Measurements from ENCODE around the gene PF4V1.

Gene PF4V1

GRCh38 chr4:73847526-73848182, 5.4 kb upstream of the PF4V1 start:
- DNase-seq = no peak

- no peak for DNase-seq
Observed at GRCh38 chr4:73848183-73848777, 4.8 kb upstream of the PF4V1 start.

DNA sequence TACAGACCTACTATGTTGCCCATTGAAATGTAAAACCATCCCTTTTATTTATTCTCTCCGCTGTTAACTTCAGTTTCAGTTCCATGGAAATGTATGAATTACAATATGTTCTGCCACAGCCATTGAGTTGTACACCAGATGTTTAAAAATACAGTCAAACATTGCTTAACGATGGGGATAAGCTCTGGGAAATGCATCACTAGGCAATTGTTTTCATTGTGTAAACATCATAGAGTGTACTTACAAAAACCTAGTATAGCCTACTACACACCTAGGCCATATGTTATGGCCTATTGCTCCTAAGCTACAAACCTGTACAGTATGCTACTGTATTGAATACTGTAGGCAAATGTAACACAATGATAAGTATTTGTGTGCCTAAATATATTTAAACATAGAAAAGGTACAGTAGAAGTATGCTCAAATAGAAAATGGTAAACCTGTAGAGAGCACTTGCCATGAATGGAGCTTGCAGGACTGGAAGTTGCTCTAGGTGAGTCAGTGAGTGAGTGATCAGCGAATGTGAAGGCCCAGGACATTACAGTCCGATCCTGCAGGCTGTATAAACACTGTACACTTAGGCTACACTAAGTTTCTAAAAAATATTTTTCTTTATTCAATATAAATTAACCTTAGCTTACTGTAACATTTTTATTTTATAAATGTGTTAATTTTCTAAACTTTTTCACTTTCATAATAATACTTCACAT, 2.7 kb upstream of the PF4V1 start:
- DNase-seq = no peak

DNA sequence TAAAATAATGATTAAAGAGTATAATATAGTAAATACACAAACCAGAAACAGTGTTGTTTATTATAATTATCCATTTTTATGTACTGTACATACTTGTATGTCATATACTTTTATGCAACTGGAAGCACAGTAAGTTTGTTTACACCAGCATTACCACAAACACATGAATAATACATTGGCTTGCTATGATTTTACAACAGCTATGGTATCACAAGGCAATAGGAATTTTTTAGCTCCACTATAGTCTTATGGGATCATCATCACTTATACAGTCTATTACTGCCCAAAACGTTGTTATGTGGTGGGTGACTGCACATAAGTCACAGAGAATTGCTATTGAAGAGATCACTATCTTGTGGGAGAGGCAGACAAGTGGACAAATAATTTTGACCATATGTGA, 1.8 kb upstream of the PF4V1 start:
- no peak for DNase-seq

GRCh38 chr4:73852771-73853170, 325 bp upstream of the PF4V1 start:
- DNase-seq = no peak

- DNase-seq = no peak
Observed at GRCh38 chr4:73853718-73854473, 800 bp downstream of the PF4V1 start.

DNA sequence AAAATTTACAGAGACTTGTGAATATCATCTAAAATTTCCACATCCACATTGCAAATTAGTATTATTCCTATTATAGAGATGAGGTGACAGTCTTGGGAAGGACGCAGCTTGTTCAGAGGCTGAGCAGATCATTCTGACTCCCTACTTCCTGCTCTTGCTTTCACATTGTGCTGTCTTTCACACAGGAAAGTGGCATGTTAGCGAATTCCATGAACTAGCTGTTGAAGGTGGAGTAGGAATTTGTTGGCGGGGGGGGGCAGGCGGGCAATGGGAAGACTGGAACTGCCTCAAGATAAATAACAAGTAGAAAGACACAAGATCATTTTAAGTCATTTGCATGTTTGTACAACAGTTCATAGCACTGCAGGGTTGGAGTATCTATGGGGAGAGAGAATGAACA, 2.3 kb downstream of the PF4V1 start:
- no peak for DNase-seq

DNA sequence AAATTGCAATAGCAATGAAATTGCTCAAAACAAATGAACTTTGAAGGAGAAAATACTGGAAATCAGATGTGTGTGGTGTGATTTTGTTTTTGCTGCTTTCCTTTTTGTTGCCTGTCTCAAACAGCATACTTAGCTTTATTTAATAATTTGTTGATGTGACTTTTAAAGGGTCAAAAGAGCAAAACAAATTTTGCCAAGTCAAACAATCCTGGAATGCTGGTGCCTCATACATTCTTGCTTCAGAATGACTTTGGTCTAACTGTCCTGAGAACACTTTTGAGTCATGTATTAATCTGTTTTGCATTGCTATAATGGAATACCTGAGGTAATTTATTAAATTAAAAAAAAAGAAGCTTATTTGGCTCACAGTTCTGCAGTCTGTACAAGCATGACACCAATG, 3.4 kb downstream of the PF4V1 start:
- DNase-seq = no peak

- DNase-seq = no peak
Observed at GRCh38 chr4:73859614-73860088, 6.6 kb downstream of the PF4V1 start.

GRCh38 chr4:73860181-73860580, 7.1 kb downstream of the PF4V1 start:
- no peak for DNase-seq

DNA sequence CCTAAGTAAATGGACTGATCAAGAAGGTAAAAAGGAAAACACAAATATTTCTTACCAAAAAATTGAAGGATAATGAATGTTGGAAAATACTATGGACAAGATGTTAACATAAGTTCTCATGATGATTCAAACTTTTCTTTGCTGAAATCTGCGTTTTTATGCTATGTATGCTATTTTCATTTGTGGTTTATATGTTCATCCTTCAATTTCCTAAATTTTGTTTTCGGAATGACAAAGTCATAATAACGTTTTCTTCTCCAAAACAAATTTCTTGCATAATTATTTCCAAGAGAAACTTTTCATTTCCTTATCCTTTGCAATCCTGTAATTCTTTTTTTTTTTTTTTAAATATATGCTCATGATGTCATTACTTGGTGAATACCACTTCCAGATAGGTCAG, 7.8 kb downstream of the PF4V1 start:
- no peak for DNase-seq

DNA sequence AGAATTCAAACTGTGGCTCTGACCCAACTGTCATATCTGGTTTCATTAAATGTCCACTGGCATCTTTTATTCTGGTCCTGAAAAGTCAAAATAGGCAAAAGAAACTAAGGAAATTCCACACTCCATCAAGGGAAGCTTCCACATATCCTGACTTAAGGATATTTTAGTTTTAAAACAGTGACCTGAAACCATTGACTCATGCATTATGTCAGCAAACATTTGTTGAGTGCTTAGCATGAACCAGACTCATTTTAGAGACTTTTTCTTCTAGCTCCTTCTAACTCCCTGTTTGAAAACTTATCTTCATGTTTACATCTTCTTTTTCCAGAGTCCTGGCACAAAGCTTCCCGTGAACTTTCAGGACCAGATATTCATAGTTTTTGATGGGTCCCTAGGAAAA, 9.2 kb downstream of the PF4V1 start:
- DNase-seq = no peak

- no peak for DNase-seq
Observed at GRCh38 chr4:73864365-73864764, 11.3 kb downstream of the PF4V1 start.

DNA sequence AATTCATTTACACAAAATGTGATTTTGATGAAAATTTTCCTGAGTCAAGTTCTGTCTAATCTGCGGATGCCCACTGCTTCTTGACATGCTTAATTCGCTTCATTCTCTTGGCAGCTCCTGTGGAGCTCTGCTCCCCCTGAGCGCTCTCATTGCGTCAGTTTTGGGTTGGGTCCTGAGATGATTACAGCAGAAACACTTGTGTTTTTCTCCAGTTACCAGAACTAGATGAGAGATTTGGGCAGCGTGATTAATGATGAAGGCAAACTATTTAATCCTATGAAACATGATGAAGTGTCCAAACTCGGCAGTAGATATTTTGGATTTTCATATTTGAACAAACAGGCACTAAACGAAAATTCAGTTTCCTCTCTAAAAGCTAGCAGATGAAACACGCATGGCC, 11.9 kb downstream of the PF4V1 start:
- no peak for DNase-seq

- no peak for DNase-seq
Observed at GRCh38 chr4:73865431-73866096, 12.5 kb downstream of the PF4V1 start.

DNA sequence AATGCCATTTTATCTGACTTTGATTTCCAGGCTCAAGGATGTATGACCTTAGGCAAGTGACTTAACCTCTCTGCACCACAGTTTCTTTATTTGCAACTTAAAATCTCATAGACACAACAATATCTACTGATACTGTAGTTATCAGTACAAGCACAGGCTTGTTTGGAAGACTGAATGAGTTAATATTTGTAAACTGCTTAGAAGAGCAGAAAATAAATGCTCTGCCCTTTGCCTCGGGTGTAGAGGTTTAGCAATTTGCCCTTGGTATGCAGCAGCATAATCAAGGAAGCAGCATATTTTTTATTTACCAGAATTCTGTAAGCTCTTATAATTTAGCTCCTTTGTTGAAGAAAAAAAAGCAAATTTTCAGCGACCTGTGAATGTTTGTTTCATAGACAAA, 13.2 kb downstream of the PF4V1 start:
- no peak for DNase-seq

- DNase-seq = no peak
Observed at GRCh38 chr4:73867783-73868182, 14.7 kb downstream of the PF4V1 start.

DNA sequence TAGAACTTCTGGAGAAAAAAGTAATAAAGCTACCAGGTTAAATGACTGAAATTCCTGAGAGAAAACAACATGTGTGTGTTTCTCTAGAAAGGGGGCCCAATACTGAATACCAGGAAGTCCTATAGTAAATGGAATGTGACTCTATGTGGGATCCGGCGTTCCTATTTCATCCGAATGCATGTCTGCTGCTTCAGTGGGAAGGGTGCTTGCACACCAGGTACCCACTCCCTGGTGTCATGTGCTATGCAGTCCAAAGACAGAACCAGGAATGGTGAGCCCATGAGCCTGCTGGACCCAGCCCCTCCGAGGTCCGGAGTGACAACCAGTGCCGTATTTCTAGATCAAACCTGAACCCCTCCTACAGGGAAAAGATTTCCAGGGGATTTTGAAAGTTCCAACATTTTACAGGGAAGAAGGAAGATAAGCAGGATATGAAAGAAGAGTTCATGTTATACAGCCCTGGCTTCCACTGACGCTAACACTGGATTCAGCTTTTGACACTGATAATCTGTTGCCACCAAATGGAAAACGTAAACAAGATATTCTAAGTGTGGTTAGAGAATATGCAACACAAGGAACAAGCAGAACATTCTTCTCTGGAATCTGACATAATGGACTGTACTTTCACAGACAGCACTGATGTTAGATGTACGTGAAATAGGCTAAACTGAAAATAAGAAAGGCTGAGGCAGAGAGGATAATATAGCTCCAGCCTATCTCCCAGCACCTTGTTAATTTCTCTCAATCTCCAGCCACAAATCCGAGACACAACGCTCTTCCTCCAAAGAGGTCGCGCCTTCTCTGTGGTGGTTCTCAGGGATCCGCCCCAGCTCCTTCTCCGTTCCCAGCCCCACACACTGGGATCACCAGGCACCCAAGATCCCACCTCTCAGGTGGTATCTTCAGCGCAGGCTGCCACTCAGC, 15.4 kb downstream of the PF4V1 start:
- peak in 1 of 56 donors; percentile 4 for DNase-seq

- DNase-seq = peak in 1 of 56 donors; percentile 4
Observed at GRCh38 chr4:73869130-73870055, 16.3 kb downstream of the PF4V1 start, which contains the start of gene CXCL1. TSS of gene CXCL1 (plus strand) at chr4:73869393. CDS start at chr4:73869471, 78 bp downstream.
